DMS153 (cell line): ENCODE measurements around the gene ZBED2.
"Not testable (repeated sequence)": the region's sequence is repeated elsewhere in the genome, so short reads cannot be mapped to it uniquely, and the experiment has no call there.

Experiments used
- DNase-seq: peaks from one replicate; lab custom pipeline; 2025; lab: John Stamatoyannopoulos, UW

ZBED2 gene

GRCh38 chr3:111571907-111572460, 23.2 kb downstream of the ZBED2 start:
- DNase-seq: no peak

GRCh38 chr3:111571282-111571681, 23.9 kb downstream of the ZBED2 start:
- no peak for DNase-seq

GRCh38 chr3:111570404-111571030, 24.6 kb downstream of the ZBED2 start:
- no peak for DNase-seq

- no peak for DNase-seq
These were observed 26.2 kb downstream of the ZBED2 start for GRCh38 chr3:111568911-111569310.

GRCh38 chr3:111568355-111568754, 26.8 kb downstream of the ZBED2 start:
- DNase-seq: no peak

GRCh38 chr3:111566844-111567243, 28.3 kb downstream of the ZBED2 start:
- DNase-seq: no peak

- not testable (repeated sequence) for DNase-seq
These were observed 33.2 kb downstream of the ZBED2 start for GRCh38 chr3:111561902-111562301.

- DNase-seq: no peak
These were observed 46.4 kb downstream of the ZBED2 start for GRCh38 chr3:111548756-111549155.

GRCh38 chr3:111548092-111548491, 47.1 kb downstream of the ZBED2 start:
- no peak for DNase-seq

- DNase-seq: no peak
These were observed 47.5 kb downstream of the ZBED2 start for GRCh38 chr3:111547631-111548030.

- DNase-seq: no peak
These were observed 49.8 kb downstream of the ZBED2 start for GRCh38 chr3:111545349-111545748.
